Lower leg skin (tissue), 4 donors: ENCODE measurements around the gene SALL1. TPM values are rescaled to one million over a fixed set of nuclear protein-coding genes. Genes with fewer than 3 reads are reported as not detected.

Source experiments
- DNase-seq, 2 donors: peaks; one replicate each; pipeline ENCODE4 v3.0.0-alpha.2; 2019; ENCODE audit warnings: low spot score in 2 of 2
- H3K4me3 ChIP-seq: fragments of 200-600 bp; sonication (generic); 2 replicates; pipeline ENCODE4 v1.5.1; 2017; ENCODE audit warnings: mild to moderate bottlenecking, low read depth; ENCODE audit not compliant: poor library complexity, severe bottlenecking
- CTCF ChIP-seq, 3 donors: fragments of 450-650 bp; IDR thresholded peaks; one replicate each; pipeline ENCODE4 v1.5.1; 2016; ENCODE audit warnings: antibody characterized with exemption in 3 of 3, mild to moderate bottlenecking in 3 of 3, moderate library complexity in 2 of 3
- POLR2A ChIP-seq, 2 donors: fragments of 450-650 bp; IDR thresholded peaks; one replicate each; pipeline ENCODE4 v1.6.1; 2016 to 2017; ENCODE audit warnings: antibody characterized with exemption in 2 of 2, mild to moderate bottlenecking in 1 of 2, moderate library complexity in 1 of 2
- WGBS, 2 donors: methylation state at CpG; one replicate each; pipeline ENCODE4 v1.1.5; 2018; 5-methylcytosine and 5-hydroxymethylcytosine counted together
- intact Hi-C: fragments of 100-400 bp; cut with DNase I; formaldehyde crosslinking; loops from one replicate; pipeline ENCODE4 v1.15.0; 2023; ENCODE audit warnings: low total_unique reads
- total RNA-seq, 4 donors: library from RNA; depleted of rRNA; stranded (reverse); fragments of >200 nt; gene quantifications; one replicate each; pipeline ENCODE4 v1.1.0, GENCODE V29; 2016

The SALL1 gene
- total RNA-seq, 4 donors from 2014 or later = 0.08 to 0.29 (median 0.08) TPM; not detected in 1

GRCh38 chr16:51113236-51114125 lies 37.6 kb downstream of the SALL1 start:
- H3K4me3 ChIP-seq = no peak overlapping the region
- TF ChIP-seq POLR2A (IDR thresholded peaks at IDR 0.05) = no peak
- TF ChIP-seq CTCF (IDR thresholded peaks at IDR 0.05) = no peak
- DNase-seq = no peak
- intact Hi-C loops = no loop called here
- WGBS, 2 donors = 7 to 9% methylated on average over 37 to 45 of the region's 50 CpGs

- no peak for TF ChIP-seq CTCF (IDR thresholded peaks at IDR 0.05)
- no peak for TF ChIP-seq POLR2A (IDR thresholded peaks at IDR 0.05)
- intact Hi-C loops = no loop called here
Observed at GRCh38 chr16:51112323-51112722, 38.7 kb downstream of the SALL1 start.

GRCh38 chr16:51111759-51112158 lies 39.3 kb downstream of the SALL1 start:
- DNase-seq = no peak
- TF ChIP-seq CTCF (IDR thresholded peaks at IDR 0.05) = no peak
- no peak for TF ChIP-seq POLR2A (IDR thresholded peaks at IDR 0.05)
- no peak overlapping the region for H3K4me3 ChIP-seq
- intact Hi-C loops = no loop called here
- WGBS, 2 donors = 34 to 38% methylated on average over 6 of the region's 6 CpGs

More at GRCh38 chr16:51112323-51112722, 38.7 kb downstream of the SALL1 start:
- no peak for DNase-seq
- 42 to 46% methylated on average over 3 of the region's 3 CpGs for WGBS, 2 donors
- H3K4me3 ChIP-seq = no peak overlapping the region

GRCh38 chr16:51110700-51111157 lies 40.3 kb downstream of the SALL1 start:
- intact Hi-C loops = no loop called here
- H3K4me3 ChIP-seq = no peak overlapping the region
- no peak for DNase-seq
- 75 to 79% methylated on average over 3 of the region's 3 CpGs for WGBS, 2 donors
- TF ChIP-seq CTCF (IDR thresholded peaks at IDR 0.05) (no peak), POLR2A (IDR thresholded peaks at IDR 0.05) (no peak)

- 77 to 93% methylated on average over 2 of the region's 2 CpGs for WGBS, 2 donors
- intact Hi-C loops = no loop called here
- no peak for DNase-seq
- TF ChIP-seq POLR2A (IDR thresholded peaks at IDR 0.05) (no peak), CTCF (IDR thresholded peaks at IDR 0.05) (no peak)
- H3K4me3 ChIP-seq = no peak overlapping the region
Observed at GRCh38 chr16:51109173-51109572, 41.9 kb downstream of the SALL1 start.
